ENCODE data around the gene RHO.

The RHO gene

DNA sequence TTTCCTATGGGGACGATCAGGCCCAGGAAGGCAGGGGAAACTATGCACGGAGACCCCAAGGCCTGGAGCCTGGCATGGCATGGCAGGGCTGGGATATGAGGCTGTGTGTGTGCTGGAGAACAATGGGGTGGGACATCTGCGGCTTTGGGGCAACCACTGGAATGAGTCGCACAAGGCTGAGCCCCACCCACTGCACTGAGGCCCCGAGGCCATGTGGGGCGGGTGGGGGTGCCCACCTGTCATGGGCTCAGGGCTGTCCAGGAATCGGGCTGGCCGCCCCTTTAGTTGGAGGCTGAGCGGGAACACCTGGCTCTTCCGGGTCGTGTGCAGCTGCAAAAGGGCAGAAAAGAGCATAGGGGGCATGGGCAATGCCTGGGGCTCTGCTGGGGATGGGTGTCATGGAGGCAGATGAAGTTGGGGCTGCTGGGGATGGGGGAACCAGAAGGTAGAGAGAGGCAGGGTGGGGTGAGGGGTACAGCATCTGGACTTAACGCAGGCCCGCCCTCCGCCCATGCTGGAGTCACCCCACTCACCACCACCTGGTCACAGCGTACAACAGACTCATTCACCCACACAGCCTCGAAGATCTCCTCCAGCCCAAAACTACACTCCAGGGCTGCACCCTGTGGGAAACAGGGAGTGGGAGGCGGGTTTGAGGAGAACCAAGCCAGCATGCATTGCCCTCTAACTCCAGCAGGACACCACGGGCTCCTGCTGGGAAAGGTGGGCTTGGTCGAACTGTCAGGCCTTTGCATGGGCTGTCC, 47.0 kb downstream of the RHO start:
- DNase-seq (ENCODE audit: extremely low read depth in 1 of 2, low read depth in 1 of 2) = no peak

DNA sequence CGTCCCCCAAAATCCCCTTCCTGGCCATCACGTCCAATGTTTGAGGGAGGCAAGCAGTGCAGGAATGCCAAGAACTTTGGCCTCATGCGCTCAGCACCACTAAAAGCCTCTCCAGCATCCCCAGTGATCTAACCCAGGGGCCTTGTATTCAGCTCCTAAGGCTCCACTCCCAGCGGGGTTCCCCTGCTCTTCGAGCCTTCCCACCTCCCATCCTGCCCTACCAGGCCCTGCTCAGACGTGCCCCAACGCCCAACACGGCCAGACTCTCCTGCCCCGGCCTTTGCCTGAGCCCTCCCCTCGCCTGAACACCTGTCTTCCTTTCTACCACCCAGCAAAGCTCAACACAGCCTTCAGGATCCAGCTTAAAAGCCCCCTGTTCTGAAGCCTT, 47.6 kb downstream of the RHO start:
- DNase-seq (ENCODE audit: extremely low read depth in 1 of 2, low read depth in 1 of 2) = no peak

DNA sequence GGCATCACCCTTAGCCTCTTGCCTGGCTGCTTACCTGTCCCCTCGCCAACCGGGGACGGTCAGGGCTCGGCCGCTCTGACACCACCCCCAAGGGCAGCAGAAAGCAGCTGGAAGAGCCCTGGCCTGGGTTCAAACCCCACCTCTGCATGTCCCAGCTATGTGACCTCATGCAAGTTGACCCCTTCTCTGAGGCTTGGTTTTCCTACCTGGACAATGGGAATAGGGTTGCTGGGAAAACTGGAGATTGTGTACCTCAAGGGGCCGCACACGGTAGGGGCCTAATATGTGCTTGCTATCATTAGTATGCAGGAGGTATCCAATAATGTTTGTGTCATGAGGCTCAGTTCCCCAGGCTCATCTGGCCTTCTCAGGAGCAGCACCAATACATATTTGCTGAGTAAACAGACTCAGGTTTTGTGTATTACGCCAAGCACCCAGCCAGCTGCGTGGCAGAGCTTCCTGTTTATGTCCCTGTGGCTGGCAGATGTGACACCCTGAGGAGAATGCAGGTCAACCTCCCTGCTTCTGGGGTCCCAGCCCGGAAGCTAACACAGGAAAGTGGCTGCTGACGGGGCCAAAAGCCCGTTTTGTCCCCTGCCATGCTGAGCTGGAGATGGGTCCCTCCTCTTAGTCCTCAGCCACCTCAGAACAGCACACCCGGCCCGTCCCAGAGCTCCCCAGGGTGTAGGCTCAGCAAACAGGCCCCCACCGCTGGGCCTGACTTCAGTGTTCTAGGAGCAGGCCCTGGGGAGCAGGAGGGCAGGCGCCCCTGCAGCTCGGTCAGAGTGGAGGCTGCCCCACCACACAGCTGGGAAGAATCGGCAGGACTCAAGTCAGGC, 48.3 kb downstream of the RHO start:
- DNase-seq (ENCODE audit: extremely low read depth in 1 of 2, low read depth in 1 of 2) = peak; percentile 22 to 27

DNA sequence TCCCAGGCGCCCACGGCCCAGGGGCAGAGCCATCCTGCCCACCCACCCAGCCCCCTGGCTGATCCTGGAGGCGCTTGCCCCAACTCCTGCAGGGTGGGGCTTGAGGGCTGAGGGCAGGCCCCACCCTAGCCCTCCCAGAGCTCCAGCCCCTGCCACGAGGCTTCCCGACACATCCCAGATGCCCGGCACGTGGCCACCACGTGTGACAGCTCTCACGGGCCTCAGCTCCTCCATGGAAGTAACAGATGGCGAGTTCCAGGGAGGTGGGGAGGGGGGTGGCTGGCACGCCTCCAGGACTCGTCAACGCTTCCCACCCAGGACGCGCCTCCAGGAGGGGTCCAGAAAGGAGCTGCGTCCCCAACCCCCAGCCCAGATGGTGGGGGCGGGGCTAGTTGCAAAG, 48.9 kb downstream of the RHO start:
- no peak for DNase-seq (ENCODE audit: extremely low read depth in 1 of 2, low read depth in 1 of 2)

DNA sequence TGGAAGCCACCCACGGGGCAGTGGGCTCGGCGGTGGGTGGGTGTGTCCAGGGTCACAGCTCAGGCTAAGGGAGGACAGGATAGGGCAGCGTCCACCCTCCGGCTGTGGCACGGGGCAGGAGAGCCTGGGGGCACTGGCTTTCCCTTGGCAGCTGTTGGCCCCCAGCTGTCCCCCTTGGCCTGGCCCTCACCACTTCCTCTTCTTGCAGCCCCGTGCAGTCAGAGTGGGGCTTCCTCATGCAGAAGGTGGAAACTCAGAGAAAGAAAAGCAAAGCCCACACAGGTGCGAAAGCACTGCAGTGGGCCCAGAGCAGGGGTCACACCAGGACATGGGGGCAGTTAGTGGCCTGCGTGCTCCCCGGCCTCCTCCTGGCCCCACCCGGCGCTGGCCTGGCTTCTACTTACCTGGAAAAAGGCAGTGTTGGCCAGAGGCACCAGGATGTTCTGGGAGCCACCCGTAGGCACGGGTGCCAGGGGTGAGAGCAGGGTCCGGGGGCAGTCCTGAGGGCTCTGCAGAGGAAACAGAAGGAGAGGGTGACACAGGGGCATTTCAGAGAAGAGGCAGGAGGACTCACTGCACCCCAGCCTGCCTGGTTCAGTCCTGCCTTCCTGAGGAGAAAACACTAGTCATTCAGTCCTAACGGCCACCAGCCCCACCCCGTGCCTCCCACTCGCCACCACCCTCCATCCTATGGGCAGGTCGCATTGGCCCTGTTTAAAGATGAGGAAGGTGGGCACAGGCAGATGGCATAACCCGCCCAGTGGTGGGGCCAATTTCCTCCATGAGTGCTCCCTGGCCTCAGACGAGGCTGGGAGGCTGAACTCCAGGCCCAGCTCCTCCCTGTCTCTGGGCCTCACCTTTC, 49.7 kb downstream of the RHO start:
- no peak for DNase-seq (ENCODE audit: extremely low read depth in 1 of 2, low read depth in 1 of 2)

DNA sequence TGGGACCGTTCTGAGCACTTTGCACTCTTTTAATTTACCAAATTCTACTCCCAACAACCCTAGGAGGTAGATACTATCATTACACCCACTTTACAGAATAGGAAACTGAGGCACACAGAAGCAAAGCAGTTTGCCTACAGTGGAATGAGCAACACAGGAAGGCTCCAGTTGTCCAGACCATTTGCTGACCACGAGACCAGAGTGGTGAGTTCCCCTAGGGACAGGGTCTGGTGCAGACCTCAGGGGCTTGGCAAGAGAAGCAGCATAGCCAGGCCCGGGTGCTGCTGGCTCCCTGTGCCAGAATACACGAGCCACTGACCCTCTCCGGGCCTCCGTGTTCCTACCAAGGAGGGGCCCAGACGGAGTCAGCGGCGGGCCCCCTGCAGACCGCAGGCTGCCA, 51.6 kb downstream of the RHO start:
- DNase-seq (ENCODE audit: extremely low read depth in 1 of 2, low read depth in 1 of 2) = no peak

DNA sequence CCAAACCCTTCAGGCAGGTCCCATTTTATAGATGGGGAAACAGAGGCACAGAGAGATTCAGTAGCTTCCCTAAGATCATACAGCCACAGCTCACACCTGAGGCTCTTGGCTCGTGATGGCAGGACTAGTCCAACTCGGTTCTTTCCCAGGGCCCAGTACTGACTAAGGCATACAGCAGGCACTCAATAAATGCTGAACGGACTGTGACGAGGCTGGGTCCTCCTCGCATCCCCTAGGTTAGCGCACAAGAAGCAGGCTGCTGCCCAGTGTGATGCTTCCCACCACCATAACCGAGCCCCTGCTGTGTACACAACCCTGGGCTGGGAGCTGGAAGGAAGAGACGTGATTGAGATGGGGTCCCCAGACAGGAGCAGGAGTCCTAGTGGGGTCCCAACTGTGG, 53.2 kb downstream of the RHO start:
- DNase-seq (ENCODE audit: extremely low read depth in 1 of 2, low read depth in 1 of 2) = no peak

DNA sequence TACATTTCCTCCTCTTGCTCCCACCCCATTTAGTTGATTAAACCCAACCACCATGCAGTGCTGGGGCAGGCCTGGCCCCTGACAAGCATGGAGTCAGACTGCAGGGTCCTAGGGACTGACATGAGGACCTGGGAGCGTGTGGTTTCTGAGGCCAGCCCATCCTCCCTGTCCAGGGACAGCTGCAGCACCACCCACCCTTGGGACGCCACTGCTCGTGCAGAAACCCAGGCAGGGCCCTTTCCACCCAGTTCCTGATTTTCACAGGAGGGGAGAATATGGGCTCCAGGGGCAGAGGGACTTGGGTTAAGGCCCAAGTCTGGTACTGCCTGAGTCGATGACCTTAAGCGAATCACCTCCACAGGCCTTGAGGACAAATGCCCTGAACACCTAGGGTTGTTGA, 54.4 kb downstream of the RHO start:
- no peak for DNase-seq (ENCODE audit: extremely low read depth in 1 of 2, low read depth in 1 of 2)

DNA sequence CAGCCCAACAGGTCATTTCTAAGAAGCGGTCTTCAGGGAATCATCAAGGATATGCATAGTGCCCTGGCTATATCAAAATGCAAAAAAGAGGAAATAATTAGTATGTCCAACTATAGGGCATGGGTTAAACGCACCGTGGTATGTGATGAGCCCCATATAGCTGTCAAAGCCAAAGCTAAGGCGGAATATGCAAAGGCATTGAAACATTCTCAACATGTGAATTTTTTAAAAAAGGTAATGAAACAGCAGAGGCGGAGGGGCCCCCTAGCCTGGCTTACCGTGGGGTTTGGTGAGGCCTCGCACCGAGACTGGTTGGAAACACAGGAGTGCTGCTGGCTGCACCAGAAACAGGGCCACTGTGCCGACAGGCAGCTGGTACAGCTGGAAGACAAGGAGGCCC, 54.9 kb downstream of the RHO start:
- no peak for DNase-seq (ENCODE audit: extremely low read depth in 1 of 2, low read depth in 1 of 2)

DNA sequence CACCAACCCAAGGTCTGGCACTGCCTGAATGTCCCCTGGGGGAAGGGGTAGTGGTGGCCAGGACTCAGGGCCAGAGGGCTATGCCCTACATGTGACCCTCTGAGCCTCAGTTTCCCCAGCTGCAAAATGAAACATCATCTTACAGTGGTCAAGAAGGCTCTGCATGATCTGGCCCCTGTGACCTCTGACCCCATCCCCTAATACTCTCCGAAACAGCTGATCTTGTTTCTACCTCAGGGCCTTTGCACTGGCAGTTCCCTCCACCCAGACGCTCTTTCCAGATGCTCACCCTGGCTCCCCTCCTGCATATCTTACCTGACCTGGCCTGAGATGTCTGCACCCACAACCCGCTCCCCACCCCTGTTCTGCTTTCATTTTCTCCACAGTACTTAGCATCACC, 56.2 kb downstream of the RHO start:
- no peak for DNase-seq (ENCODE audit: extremely low read depth in 1 of 2, low read depth in 1 of 2)

Measured in stimulated activated CD8-positive, alpha-beta memory T cell treated with anti-CD3 and anti-CD28 coated beads, Interleukin-7, amount 100 ng/mL, for 48 hours (primary cell).